Progenitor cell of endocrine pancreas (in vitro differentiated cells): ENCODE data around the gene FETUB. TPM values are rescaled to one million over a fixed set of nuclear protein-coding genes. Genes with fewer than 3 reads are reported as not detected.

Experiments
- DNase-seq: peaks from one replicate; pipeline ENCODE4 v3.0.0; 2021; ENCODE audit warnings: low spot score; ENCODE audit not compliant: unreplicated experiment
- H3K27ac Mint-ChIP-seq: 2 replicates; pipeline ENCODE4 v1.8.0; 2021; ENCODE audit warnings: mild to moderate bottlenecking, moderate library complexity, mixed read lengths
- H3K27me3 Mint-ChIP-seq: 2 replicates; pipeline ENCODE4 v1.8.0; 2021; ENCODE audit warnings: mixed read lengths
- H3K36me3 Mint-ChIP-seq: 2 replicates; pipeline ENCODE4 v1.8.0; 2022; ENCODE audit warnings: mixed read lengths; ENCODE audit not compliant: insufficient read depth
- H3K4me1 Mint-ChIP-seq: 2 replicates; pipeline ENCODE4 v1.8.0; 2021; ENCODE audit warnings: low read depth, mixed read lengths
- H3K4me3 Mint-ChIP-seq: 2 replicates; pipeline ENCODE4 v1.8.0; 2021; ENCODE audit warnings: low read depth, mild to moderate bottlenecking, moderate library complexity, mixed read lengths
- H3K9me3 Mint-ChIP-seq: 2 replicates; pipeline ENCODE4 v1.8.0; 2021; ENCODE audit warnings: low read depth, mixed read lengths
- CTCF ChIP-seq: fragments of 200-600 bp; sonication (generic); IDR thresholded peaks from one replicate; pipeline ENCODE4 v1.5.0; 2021; ENCODE audit warnings: antibody characterized with exemption, mild to moderate bottlenecking; ENCODE audit not compliant: unreplicated experiment
- total RNA-seq: library from RNA; stranded (reverse); gene quantifications from 2 replicates; pipeline ENCODE4 v1.2.1, GENCODE V29; 2021

FETUB gene
- total RNA-seq, 1 donor from 2014 or later = not detected

DNA sequence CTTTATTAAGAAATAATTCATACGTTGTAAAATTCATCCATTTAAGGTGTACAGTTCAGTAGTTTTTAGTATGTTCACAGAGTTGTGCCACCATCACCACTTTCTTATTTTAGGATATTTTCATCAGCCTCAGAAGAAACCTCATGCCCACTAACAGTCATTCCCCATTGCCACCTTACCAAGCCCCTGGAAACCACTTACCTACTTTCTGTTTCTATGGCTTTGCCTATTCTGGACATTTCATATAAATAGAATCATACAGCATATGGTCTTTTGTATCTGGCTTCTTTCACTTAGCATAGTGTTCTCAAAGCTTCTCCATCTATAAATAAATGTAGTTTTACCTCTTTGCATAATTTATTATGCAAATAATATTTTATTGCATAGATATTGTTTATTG is 6.6 kb downstream of the FETUB start:
- peaks cover 8% of the 10 kb centered on the region for H3K4me1 Mint-ChIP-seq
- no peak for TF ChIP-seq CTCF
- no peak overlapping the region for H3K4me3 Mint-ChIP-seq
- peaks cover 15% of the 10 kb centered on the region for H3K27me3 Mint-ChIP-seq
- no peak overlapping the region for H3K27ac Mint-ChIP-seq
- no peak for DNase-seq
- H3K9me3 Mint-ChIP-seq = no peaks in the 10 kb centered on the region
- H3K36me3 Mint-ChIP-seq = no peaks in the 10 kb centered on the region

DNA sequence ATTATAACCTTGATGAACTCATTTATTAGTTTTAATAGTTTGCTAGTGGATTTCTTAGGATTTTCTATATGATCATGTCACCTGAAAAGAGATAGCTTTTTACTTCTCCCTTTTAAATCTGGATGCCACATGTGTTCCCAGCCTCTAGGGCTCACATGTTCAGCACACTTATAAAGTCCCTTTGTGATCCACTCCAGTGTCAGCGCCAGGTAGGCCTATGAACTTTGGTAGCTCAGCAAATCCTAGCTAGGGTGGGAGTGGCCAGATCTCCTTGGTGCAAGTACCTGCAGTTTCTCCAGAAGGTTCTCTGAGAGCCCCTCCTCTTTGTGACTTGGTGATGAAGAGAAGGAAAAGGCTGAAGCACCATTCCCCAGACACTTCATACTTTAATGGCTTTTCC is 8.7 kb downstream of the FETUB start:
- no peak overlapping the region for H3K4me3 Mint-ChIP-seq
- H3K36me3 Mint-ChIP-seq = no peaks in the 10 kb centered on the region
- H3K27me3 Mint-ChIP-seq = peaks cover 10% of the 10 kb centered on the region
- DNase-seq = no peak
- no peak overlapping the region for H3K27ac Mint-ChIP-seq
- H3K4me1 Mint-ChIP-seq = no peaks in the 10 kb centered on the region
- no peaks in the 10 kb centered on the region for H3K9me3 Mint-ChIP-seq
- no peak for TF ChIP-seq CTCF

DNA sequence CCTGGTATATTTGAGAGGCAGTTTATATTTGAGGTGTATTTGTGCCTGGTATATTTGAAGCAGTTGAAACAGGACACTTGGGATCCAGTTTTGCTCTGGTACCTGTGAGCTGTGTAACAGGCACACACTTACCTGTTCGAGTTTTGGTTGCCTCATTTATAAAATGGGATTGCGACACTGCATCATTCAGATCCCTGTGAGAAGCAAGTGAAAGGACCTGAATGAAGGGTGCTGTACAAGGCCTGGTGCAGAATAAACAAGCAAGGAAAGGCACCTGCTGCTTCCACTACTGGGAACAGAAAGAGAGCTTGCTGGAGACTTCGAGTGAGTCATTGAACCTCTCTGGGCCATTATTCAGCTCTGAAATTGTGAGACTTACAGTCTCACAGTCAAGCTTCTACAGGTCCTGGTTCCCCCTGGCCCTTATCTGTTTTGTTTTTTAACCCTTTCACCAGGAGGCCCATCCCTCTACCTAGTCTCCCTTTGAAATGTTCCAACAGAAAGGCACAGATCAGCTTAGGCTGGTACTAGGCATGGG is 11.5 kb downstream of the FETUB start:
- H3K27me3 Mint-ChIP-seq = peaks cover 10% of the 10 kb centered on the region
- TF ChIP-seq CTCF = no peak
- no peaks in the 10 kb centered on the region for H3K36me3 Mint-ChIP-seq
- H3K4me1 Mint-ChIP-seq = no peaks in the 10 kb centered on the region
- H3K9me3 Mint-ChIP-seq = no peaks in the 10 kb centered on the region
- no peak overlapping the region for H3K27ac Mint-ChIP-seq
- H3K4me3 Mint-ChIP-seq = no peak overlapping the region
- DNase-seq = no peak

GRCh38 chr3:186653080-186653707 is 13.0 kb downstream of the FETUB start:
- TF ChIP-seq CTCF = no peak
- Mint-ChIP-seq H3K27ac (no peak overlapping the region), H3K9me3 (peaks cover 3% of the 10 kb centered on the region), H3K27me3 (peaks cover 13% of the 10 kb centered on the region), H3K4me3 (no peak overlapping the region), H3K4me1 (no peaks in the 10 kb centered on the region), H3K36me3 (no peaks in the 10 kb centered on the region)
- no peak for DNase-seq

DNA sequence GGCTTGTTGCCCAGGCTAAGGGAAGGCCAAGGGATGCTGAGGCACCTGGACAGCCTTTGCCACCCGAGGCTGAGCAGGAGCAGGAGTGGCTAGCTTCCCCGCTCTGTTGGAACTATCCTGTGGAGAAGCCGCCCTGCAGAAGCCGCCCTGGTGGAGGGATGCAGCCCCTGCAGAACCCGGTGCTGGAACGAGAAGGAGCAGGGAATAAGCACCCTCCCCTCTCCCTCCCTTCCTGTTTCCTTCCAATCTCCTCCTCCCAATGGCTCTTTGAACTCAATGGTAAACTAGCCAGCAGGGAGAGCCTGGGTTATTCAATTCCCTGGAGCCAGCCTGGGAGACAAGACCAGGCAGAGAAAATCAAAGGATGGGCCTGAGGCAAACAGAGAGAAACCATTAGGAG is 13.8 kb downstream of the FETUB start:
- Mint-ChIP-seq H3K27ac (no peak overlapping the region), H3K4me1 (no peaks in the 10 kb centered on the region), H3K4me3 (no peak overlapping the region), H3K9me3 (peaks cover 10% of the 10 kb centered on the region), H3K36me3 (no peaks in the 10 kb centered on the region), H3K27me3 (peaks cover 15% of the 10 kb centered on the region)
- TF ChIP-seq CTCF = peak; percentile 17
- DNase-seq = no peak
